HepG2 (cell line): ENCODE data around the gene XPO1. TPM values are rescaled to one million over a fixed set of nuclear protein-coding genes. Genes with fewer than 3 reads are reported as not detected.

Experiments used
- ATAC-seq: fragments of 200-7000 bp; cut with Tn5 transposase; 3 replicates; pipeline ENCODE4 v1.9.1; 2020; ENCODE audit warnings: mild to moderate bottlenecking, moderate library complexity
- BruUV-seq: library from RNA; stranded (reverse); fragments of 400-500 nt; replicated peaks from 2 replicates; lab custom pipeline; 2021; lab: Mats Ljungman, UMichigan
- CTCF ChIA-PET: fragments of 300-600 bp; formaldehyde crosslinking; extraction: SDS; loops from one replicate; lab custom pipeline; 2021; ENCODE audit warnings: low total read pairs, inconsistent platforms, low intra/inter-chr PET ratio; lab: Yijun Ruan, JAX
- POLR2A ChIA-PET: fragments of 350-600 bp; sonication (Branson Sonifier 250); formaldehyde crosslinking; loops from one replicate; lab custom pipeline; 2020; ENCODE audit warnings: antibody characterized with exemption, inconsistent platforms; lab: Yijun Ruan, JAX
- DNase-seq: peaks from one replicate; pipeline ENCODE4 v3.0.0-alpha.2; 2015; ENCODE audit warnings: low spot score
- FAIRE-seq: peaks from 3 replicates; lab custom pipeline; 2011; peaks lifted over from hg19 to GRCh38; lab: Jason Lieb, UNC
- H2AFZ ChIP-seq: one replicate; pipeline ENCODE4 v1.6.1; 2011; ENCODE audit warnings: low read length, inconsistent platforms
- H3K27ac ChIP-seq: fragments of 300-600 bp; 3 replicates; pipeline ENCODE4 v1.8.0; 2011; ENCODE audit warnings: mixed run types, mild to moderate bottlenecking, mixed read lengths, low read length, inconsistent platforms; ENCODE audit not compliant: insufficient read depth; ENCODE audit errors: extremely low read length
- H3K27me3 ChIP-seq, 2 experiments: fragments of 200-600 bp in 1 of 2; 2 replicates in 1 of 2; 3 replicates in 1 of 2; pipeline versions ENCODE4 v1.6.0 to v1.8.0; 2011; ENCODE audit warnings: low read length in 2 of 2, mild to moderate bottlenecking in 2 of 2, moderate library complexity in 2 of 2, inconsistent platforms in 1 of 2; ENCODE audit not compliant: insufficient read depth in 2 of 2, control insufficient read depth in 1 of 2
- H3K36me3 ChIP-seq, 2 experiments: fragments of 200-600 bp in 1 of 2; replicated peaks in 1 of 2; 2 replicates in 1 of 2; 3 replicates in 1 of 2; pipeline versions ENCODE4 v1.5.1 to v1.8.0; 2011; ENCODE audit warnings: low read length in 2 of 2, inconsistent platforms in 1 of 2; ENCODE audit not compliant: insufficient read depth in 2 of 2, control insufficient read depth in 1 of 2
- H3K4me1 ChIP-seq: 2 replicates; pipeline ENCODE4 v1.5.1; 2012; ENCODE audit warnings: low read length, inconsistent platforms; ENCODE audit not compliant: insufficient read depth
- H3K4me2 ChIP-seq: 2 replicates; pipeline ENCODE4 v1.6.0; 2011; ENCODE audit warnings: low read depth, low read length, inconsistent platforms
- H3K4me3 ChIP-seq, 3 experiments: fragments of 200-600 bp in 1 of 3; sonication (generic), shearing (Covaris generic) in 1 of 3; replicated peaks in 1 of 3; 2 replicates each; pipeline ENCODE4 v1.5.1; 2011 to 2016; ENCODE audit warnings: low read length in 3 of 3, inconsistent platforms in 2 of 3, low read depth in 2 of 3, mild to moderate bottlenecking in 2 of 3, control low read depth in 1 of 3, mixed read lengths in 1 of 3; ENCODE audit not compliant: insufficient read depth in 1 of 3
- H3K79me2 ChIP-seq: one replicate; pipeline ENCODE4 v1.6.1; 2011; ENCODE audit warnings: low read length, inconsistent platforms; ENCODE audit not compliant: insufficient read depth
- H3K9ac ChIP-seq: 2 replicates; pipeline ENCODE4 v1.6.0; 2011; ENCODE audit warnings: mild to moderate bottlenecking, low read depth, low read length, inconsistent platforms; ENCODE audit not compliant: insufficient read depth
- H3K9me3 ChIP-seq: 2 replicates; pipeline ENCODE4 v1.5.1; 2012; ENCODE audit warnings: mild to moderate bottlenecking, low read length
- H4K20me1 ChIP-seq: 2 replicates; pipeline ENCODE4 v1.6.0; 2011; ENCODE audit warnings: inconsistent platforms, mild to moderate bottlenecking, low read length, moderate library complexity; ENCODE audit not compliant: insufficient read depth
- BRD4 ChIP-seq: sonication (generic); formaldehyde crosslinking; IDR thresholded peaks from 2 replicates; pipeline ENCODE4 v1.4.0; 2020; ENCODE audit warnings: missing genetic modification reagents
- NR2F1 ChIP-seq, 2 experiments: fragments of 450-650 bp in 1 of 2; formaldehyde crosslinking in 1 of 2; IDR thresholded peaks; 2 replicates each; pipeline versions ENCODE4 v1.5.0 to v1.6.1; 2016 to 2020; ENCODE audit warnings: mild to moderate bottlenecking in 1 of 2, missing compliant biosample characterization in 1 of 2, missing genetic modification reagents in 1 of 2, moderate library complexity in 1 of 2
- PPARG ChIP-seq: conservative IDR thresholded peaks from 2 replicates; pipeline ENCODE4 v1.6.1; 2016; ENCODE audit warnings: missing biosample characterization, missing genetic modification reagents
- SNAI1 ChIP-seq: sonication (generic); formaldehyde crosslinking; IDR thresholded peaks from 2 replicates; pipeline ENCODE4 v1.5.0; 2020; ENCODE audit warnings: mild to moderate bottlenecking, missing genetic modification reagents, borderline replicate concordance
- ZNF20 ChIP-seq: sonication (generic); formaldehyde crosslinking; IDR thresholded peaks from 2 replicates; pipeline ENCODE4 v1.4.0; 2020; ENCODE audit warnings: mild to moderate bottlenecking, moderate library complexity, missing genetic modification reagents
- ZNF235 ChIP-seq: sonication (generic); formaldehyde crosslinking; IDR thresholded peaks from 2 replicates; pipeline ENCODE4 v1.8.1; 2023; ENCODE audit warnings: mild to moderate bottlenecking, missing genetic modification reagents, borderline replicate concordance
- ZNF367 ChIP-seq: sonication (generic); formaldehyde crosslinking; IDR thresholded peaks from 2 replicates; pipeline ENCODE4 v1.4.0; 2020; ENCODE audit warnings: missing genetic modification reagents, borderline replicate concordance
- ZSCAN31 ChIP-seq: sonication (generic); formaldehyde crosslinking; IDR thresholded peaks from 2 replicates; pipeline ENCODE4 v1.5.0; 2020; ENCODE audit warnings: low read depth, mild to moderate bottlenecking, missing genetic modification reagents
- WGBS: methylation state at CpG from one replicate; pipeline ENCODE4 v1.1.6; 2017; ENCODE audit warnings: low lambda C conversion rate; 5-methylcytosine and 5-hydroxymethylcytosine counted together
- in situ Hi-C: cut with HindIII; loops from 2 replicates; pipeline ENCODE4 v1.10.0; 2017; ENCODE audit warnings: low pct_unique_long_range_greater_than_20kb; ENCODE audit not compliant: extremely low pct_ligation_motif_present
- intact Hi-C: fragments of 100-400 bp; cut with micrococcal nuclease; formaldehyde crosslinking; loops from one replicate; pipeline ENCODE4 v1.10.0; 2022; ENCODE audit not compliant: unreplicated experiment
- polyA plus RNA-seq, 8 experiments: library from polyadenylated mRNA; depleted of rRNA in 3 of 8; stranded (reverse) in 7 of 8; unstranded in 1 of 8; fragments of >200 nt; fragmentation: Illumina TruSeq in 4 of 8; extraction: Trizol in 4 of 8; gene quantifications; 2 replicates each; pipeline versions ENCODE4 v1.2.1 to v1.2.3, GENCODE V29; 2011 to 2016; ENCODE audit warnings: low read depth in 4 of 8, missing spikeins in 1 of 8, mixed read lengths in 1 of 8; ENCODE audit not compliant: insufficient read depth in 1 of 8
- total RNA-seq, 5 experiments: library from RNA; depleted of rRNA; stranded (reverse); fragments of >200 nt; fragmentation: Illumina TruSeq; extraction: Trizol; gene quantifications; 2 replicates each; pipeline ENCODE4 v1.2.3, GENCODE V29; 2016; ENCODE audit warnings: low read depth in 1 of 5
- TF ChIP-seq, protein P1 (sequence below): sonication (generic); formaldehyde crosslinking; IDR thresholded peaks from 2 replicates; pipeline ENCODE4 v1.5.0; 2020; ENCODE audit warnings: mild to moderate bottlenecking, missing genetic modification reagents, moderate library complexity
- TF ChIP-seq, protein P2 (sequence below): sonication (generic); formaldehyde crosslinking; IDR thresholded peaks from 2 replicates; pipeline ENCODE4 v1.4.0; 2020; ENCODE audit warnings: missing genetic modification reagents
- TF ChIP-seq, protein P3 (sequence below): sonication (generic); formaldehyde crosslinking; IDR thresholded peaks from 2 replicates; pipeline ENCODE4 v1.4.0; 2020; ENCODE audit warnings: mild to moderate bottlenecking, missing genetic modification reagents

Gene XPO1
- total and polyA plus RNA-seq, 2 of the 13 experiments (the other 11 are each of a cell fraction or from before 2014, with no cell fraction given): 67.4 to 212 TPM

DNA sequence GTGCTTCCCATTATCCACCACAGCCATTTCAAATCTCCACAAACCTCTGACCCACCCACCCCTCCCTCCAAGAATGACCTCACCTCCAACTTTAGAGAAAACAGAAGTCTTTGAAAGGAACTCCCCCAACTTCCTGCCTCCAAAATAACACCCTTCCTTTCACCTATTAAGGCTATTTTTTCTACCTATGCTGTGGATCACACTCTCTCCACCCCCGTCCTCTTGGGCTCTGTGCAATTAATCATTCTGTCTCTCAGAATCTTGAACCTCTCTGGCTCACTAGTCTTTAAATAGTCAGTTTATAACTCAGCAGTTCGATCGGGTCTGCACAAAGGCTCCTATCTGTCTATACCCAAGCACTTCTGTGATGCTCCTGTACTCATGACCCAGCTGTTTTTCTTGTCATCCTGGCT is 37.3 kb upstream of the XPO1 start (continued):
- TF ChIP-seq, protein P1, sequence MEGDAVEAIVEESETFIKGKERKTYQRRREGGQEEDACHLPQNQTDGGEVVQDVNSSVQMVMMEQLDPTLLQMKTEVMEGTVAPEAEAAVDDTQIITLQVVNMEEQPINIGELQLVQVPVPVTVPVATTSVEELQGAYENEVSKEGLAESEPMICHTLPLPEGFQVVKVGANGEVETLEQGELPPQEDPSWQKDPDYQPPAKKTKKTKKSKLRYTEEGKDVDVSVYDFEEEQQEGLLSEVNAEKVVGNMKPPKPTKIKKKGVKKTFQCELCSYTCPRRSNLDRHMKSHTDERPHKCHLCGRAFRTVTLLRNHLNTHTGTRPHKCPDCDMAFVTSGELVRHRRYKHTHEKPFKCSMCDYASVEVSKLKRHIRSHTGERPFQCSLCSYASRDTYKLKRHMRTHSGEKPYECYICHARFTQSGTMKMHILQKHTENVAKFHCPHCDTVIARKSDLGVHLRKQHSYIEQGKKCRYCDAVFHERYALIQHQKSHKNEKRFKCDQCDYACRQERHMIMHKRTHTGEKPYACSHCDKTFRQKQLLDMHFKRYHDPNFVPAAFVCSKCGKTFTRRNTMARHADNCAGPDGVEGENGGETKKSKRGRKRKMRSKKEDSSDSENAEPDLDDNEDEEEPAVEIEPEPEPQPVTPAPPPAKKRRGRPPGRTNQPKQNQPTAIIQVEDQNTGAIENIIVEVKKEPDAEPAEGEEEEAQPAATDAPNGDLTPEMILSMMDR (CRISPR knock-in tag): no peak
- TF ChIP-seq ZSCAN31 (CRISPR knock-in tag) (no peak), SNAI1 (CRISPR knock-in tag) (no peak), ZNF20 (CRISPR knock-in tag) (no peak)
- TF ChIP-seq, protein P2, sequence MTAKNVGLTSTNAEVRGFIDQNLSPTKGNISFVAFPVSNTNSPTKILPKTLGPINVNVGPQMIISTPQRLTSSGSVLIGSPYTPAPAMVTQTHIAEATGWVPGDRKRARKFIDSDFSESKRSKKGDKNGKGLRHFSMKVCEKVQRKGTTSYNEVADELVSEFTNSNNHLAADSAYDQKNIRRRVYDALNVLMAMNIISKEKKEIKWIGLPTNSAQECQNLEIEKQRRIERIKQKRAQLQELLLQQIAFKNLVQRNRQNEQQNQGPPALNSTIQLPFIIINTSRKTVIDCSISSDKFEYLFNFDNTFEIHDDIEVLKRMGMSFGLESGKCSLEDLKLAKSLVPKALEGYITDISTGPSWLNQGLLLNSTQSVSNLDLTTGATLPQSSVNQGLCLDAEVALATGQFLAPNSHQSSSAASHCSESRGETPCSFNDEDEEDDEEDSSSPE: no peak

DNA sequence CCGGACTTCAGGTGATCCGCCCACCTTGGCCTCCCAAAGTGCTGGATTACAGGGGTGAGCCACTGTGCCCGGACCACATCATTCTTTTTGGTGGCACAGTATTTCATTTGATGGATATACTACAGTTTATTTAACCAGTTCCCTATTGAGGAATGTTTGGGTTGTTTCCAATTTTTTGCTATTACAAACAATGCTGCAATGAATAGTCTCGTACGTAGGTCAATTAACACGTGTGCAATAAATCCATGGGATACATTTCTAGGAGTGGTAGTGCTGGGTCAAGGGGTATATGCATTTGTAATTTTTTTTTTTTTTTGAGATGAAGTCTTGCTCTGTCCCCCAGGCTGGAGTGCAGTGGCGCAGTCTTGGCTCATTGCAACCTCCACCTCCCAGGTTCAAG is 28.4 kb upstream of the XPO1 start:
- Histone ChIP-seq H3K79me2 (no peaks in the 10 kb centered on the region), H3K27me3 (no peaks in the 10 kb centered on the region), H3K27ac (no peak overlapping the region), H3K4me3 (no peak overlapping the region), H2AFZ (no peak overlapping the region), H3K9ac (no peak overlapping the region), H3K36me3 (no peaks in the 10 kb centered on the region), H3K9me3 (no peaks in the 10 kb centered on the region), H3K4me2 (no peak overlapping the region), H4K20me1 (no peaks in the 10 kb centered on the region), H3K4me1 (no peaks in the 10 kb centered on the region)
- no peak for FAIRE-seq
- BruUV-seq: no TSS peak
- POLR2A ChIA-PET: no interaction called here
- CTCF ChIA-PET: no interaction called here
- in situ Hi-C loops: no loop called here
- ATAC-seq: no peak
- no peak for DNase-seq
- intact Hi-C loops: no loop called here
- 43% methylated on average over 7 of the region's 7 CpGs for WGBS
- TF ChIP-seq, protein P3, sequence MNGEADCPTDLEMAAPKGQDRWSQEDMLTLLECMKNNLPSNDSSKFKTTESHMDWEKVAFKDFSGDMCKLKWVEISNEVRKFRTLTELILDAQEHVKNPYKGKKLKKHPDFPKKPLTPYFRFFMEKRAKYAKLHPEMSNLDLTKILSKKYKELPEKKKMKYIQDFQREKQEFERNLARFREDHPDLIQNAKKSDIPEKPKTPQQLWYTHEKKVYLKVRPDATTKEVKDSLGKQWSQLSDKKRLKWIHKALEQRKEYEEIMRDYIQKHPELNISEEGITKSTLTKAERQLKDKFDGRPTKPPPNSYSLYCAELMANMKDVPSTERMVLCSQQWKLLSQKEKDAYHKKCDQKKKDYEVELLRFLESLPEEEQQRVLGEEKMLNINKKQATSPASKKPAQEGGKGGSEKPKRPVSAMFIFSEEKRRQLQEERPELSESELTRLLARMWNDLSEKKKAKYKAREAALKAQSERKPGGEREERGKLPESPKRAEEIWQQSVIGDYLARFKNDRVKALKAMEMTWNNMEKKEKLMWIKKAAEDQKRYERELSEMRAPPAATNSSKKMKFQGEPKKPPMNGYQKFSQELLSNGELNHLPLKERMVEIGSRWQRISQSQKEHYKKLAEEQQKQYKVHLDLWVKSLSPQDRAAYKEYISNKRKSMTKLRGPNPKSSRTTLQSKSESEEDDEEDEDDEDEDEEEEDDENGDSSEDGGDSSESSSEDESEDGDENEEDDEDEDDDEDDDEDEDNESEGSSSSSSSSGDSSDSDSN: no peak
- no peak for TF ChIP-seq NR2F1 (CRISPR knock-in tag; IDR thresholded peaks at IDR 0.05)
- TF ChIP-seq BRD4 (CRISPR knock-in tag): no peak
- no peak for TF ChIP-seq ZNF235 (CRISPR knock-in tag)
- TF ChIP-seq PPARG: no peak
- TF ChIP-seq ZNF367 (CRISPR knock-in tag): no peak
- TF ChIP-seq, all 625 proteins: peak for 0
